WTC11 (cell line): Measurements from ENCODE around the gene STRN. TPM values are rescaled to one million over a fixed set of nuclear protein-coding genes. Genes with fewer than 3 reads are reported as not detected.

Experiments
- ATAC-seq: fragments of 200-7000 bp; cut with Tn5 transposase; 2 replicates; pipeline ENCODE4 v1.10.0; 2021; ENCODE audit warnings: mild to moderate bottlenecking, moderate library complexity
- CTCF ChIA-PET: fragments of 300-600 bp; sonication (Branson Sonifier 250); formaldehyde crosslinking; loops from one replicate; lab custom pipeline; 2021; ENCODE audit warnings: antibody characterized with exemption; lab: Charles Lee
- POLR2A ChIA-PET: fragments of 350-600 bp; sonication (Branson Sonifier 250); formaldehyde crosslinking; loops from one replicate; lab custom pipeline; 2021; ENCODE audit warnings: antibody characterized with exemption; lab: Charles Lee
- DNase-seq: peaks from one replicate; pipeline ENCODE4 v3.0.0; 2021; ENCODE audit warnings: low spot score
- H3K27ac Mint-ChIP-seq: 2 replicates; pipeline ENCODE4 v1.8.0; 2021; ENCODE audit warnings: mixed read lengths
- H3K27me3 Mint-ChIP-seq: 2 replicates; pipeline ENCODE4 v1.8.0; 2021; ENCODE audit warnings: low read depth, mild to moderate bottlenecking, moderate library complexity, mixed read lengths
- H3K36me3 Mint-ChIP-seq: 2 replicates; pipeline ENCODE4 v1.8.0; 2021; ENCODE audit warnings: mixed read lengths
- H3K4me1 Mint-ChIP-seq: 2 replicates; pipeline ENCODE4 v1.8.0; 2022; ENCODE audit warnings: mixed read lengths
- H3K4me3 Mint-ChIP-seq: 2 replicates; pipeline ENCODE4 v1.8.0; 2021; ENCODE audit warnings: mild to moderate bottlenecking, moderate library complexity, mixed read lengths
- H3K9me3 Mint-ChIP-seq: 2 replicates; pipeline ENCODE4 v1.8.0; 2021; ENCODE audit warnings: mixed read lengths
- CREB1 ChIP-seq: sonication (generic); formaldehyde crosslinking; IDR thresholded peaks from 2 replicates; pipeline ENCODE4 v1.8.0; 2023; ENCODE audit warnings: mild to moderate bottlenecking, missing genetic modification reagents
- ELF4 ChIP-seq: sonication (generic); formaldehyde crosslinking; IDR thresholded peaks from 2 replicates; pipeline ENCODE4 v1.8.1; 2022; ENCODE audit warnings: low read depth, mild to moderate bottlenecking, moderate library complexity, missing genetic modification reagents
- ESRRA ChIP-seq: sonication (generic); formaldehyde crosslinking; IDR thresholded peaks from 2 replicates; pipeline ENCODE4 v1.8.1; 2022; ENCODE audit warnings: mild to moderate bottlenecking, missing genetic modification reagents, borderline replicate concordance
- ETV6 ChIP-seq: sonication (generic); formaldehyde crosslinking; IDR thresholded peaks from 2 replicates; pipeline ENCODE4 v1.8.1; 2022; ENCODE audit warnings: mild to moderate bottlenecking, missing genetic modification reagents
- FOXJ3 ChIP-seq: sonication (generic); formaldehyde crosslinking; IDR thresholded peaks from 2 replicates; pipeline ENCODE4 v1.9.0; 2021; ENCODE audit warnings: missing genetic modification reagents, mild to moderate bottlenecking, borderline replicate concordance
- GABPB1 ChIP-seq: sonication (generic); formaldehyde crosslinking; IDR thresholded peaks from 2 replicates; pipeline ENCODE4 v1.8.1; 2023; ENCODE audit warnings: mild to moderate bottlenecking, missing genetic modification reagents
- GRHL2 ChIP-seq: fragments of 250-450 bp; sonication (Bioruptor Pico); IDR thresholded peaks from 2 replicates; pipeline ENCODE4 v1.8.0; 2022; ENCODE audit warnings: mild to moderate bottlenecking, moderate library complexity; ENCODE audit not compliant: insufficient replicate concordance, severe bottlenecking
- HMGA2 ChIP-seq: fragments of 250-450 bp; sonication (Bioruptor Pico); IDR thresholded peaks from 2 replicates; pipeline ENCODE4 v1.4.0; 2021; ENCODE audit warnings: mild to moderate bottlenecking, moderate library complexity
- JAZF1 ChIP-seq: fragments of 250-450 bp; sonication (Bioruptor Pico); IDR thresholded peaks from 2 replicates; pipeline ENCODE4 v1.9.0; 2021; ENCODE audit warnings: moderate library complexity, mild to moderate bottlenecking, inconsistent platforms
- KAT7 ChIP-seq: sonication (generic); formaldehyde crosslinking; IDR thresholded peaks from 2 replicates; pipeline ENCODE4 v1.8.1; 2023; ENCODE audit warnings: missing genetic modification reagents, mild to moderate bottlenecking, borderline replicate concordance
- MXD4 ChIP-seq: fragments of 250-450 bp; sonication (Bioruptor Pico); IDR thresholded peaks from 2 replicates; pipeline ENCODE4 v1.8.0; 2021; ENCODE audit warnings: mild to moderate bottlenecking, moderate library complexity, borderline replicate concordance
- PRRX2 ChIP-seq: fragments of 250-450 bp; sonication (Bioruptor Pico); IDR thresholded peaks from 2 replicates; pipeline ENCODE4 v1.8.0; 2021; ENCODE audit warnings: mild to moderate bottlenecking
- SMAD4 ChIP-seq: sonication (generic); formaldehyde crosslinking; IDR thresholded peaks from 2 replicates; pipeline ENCODE4 v1.8.0; 2022; ENCODE audit warnings: mild to moderate bottlenecking, missing genetic modification reagents
- SOX15 ChIP-seq: fragments of 250-450 bp; sonication (Bioruptor Pico); IDR thresholded peaks from 2 replicates; pipeline ENCODE4 v1.9.0; 2021; ENCODE audit warnings: mild to moderate bottlenecking
- ZNF121 ChIP-seq: sonication (generic); formaldehyde crosslinking; IDR thresholded peaks from 2 replicates; pipeline ENCODE4 v1.8.0; 2023; ENCODE audit warnings: missing genetic modification reagents
- ZNF263 ChIP-seq: sonication (generic); formaldehyde crosslinking; IDR thresholded peaks from 2 replicates; pipeline ENCODE4 v1.8.1; 2022; ENCODE audit warnings: low read depth, mild to moderate bottlenecking, moderate library complexity, missing genetic modification reagents
- ZNF317 ChIP-seq: sonication (generic); formaldehyde crosslinking; IDR thresholded peaks from 2 replicates; pipeline ENCODE4 v1.8.1; 2023; ENCODE audit warnings: low read depth, mild to moderate bottlenecking, moderate library complexity, missing genetic modification reagents, borderline replicate concordance
- total RNA-seq: library from RNA; stranded (reverse); gene quantifications from 3 replicates; pipeline ENCODE4 v1.2.3, GENCODE V29; 2021
- TF ChIP-seq, protein P1 (sequence below): sonication (generic); formaldehyde crosslinking; IDR thresholded peaks from 2 replicates; pipeline ENCODE4 v1.8.0; 2022; ENCODE audit warnings: mild to moderate bottlenecking, missing genetic modification reagents
- TF ChIP-seq, protein P2 (sequence below): sonication (generic); formaldehyde crosslinking; IDR thresholded peaks from 2 replicates; pipeline ENCODE4 v1.8.1; 2023; ENCODE audit warnings: mild to moderate bottlenecking, moderate library complexity, missing genetic modification reagents
- TF ChIP-seq, protein P3 (sequence below): sonication (generic); formaldehyde crosslinking; conservative IDR thresholded peaks from 2 replicates; pipeline ENCODE4 v1.8.1; 2023; ENCODE audit warnings: mild to moderate bottlenecking, low read depth, missing genetic modification reagents, moderate library complexity
- TF ChIP-seq, protein P4 (sequence below): sonication (generic); formaldehyde crosslinking; IDR thresholded peaks from 2 replicates; pipeline ENCODE4 v1.8.1; 2022; ENCODE audit warnings: low read depth, missing genetic modification reagents, borderline replicate concordance
- TF ChIP-seq, protein P5 (sequence below): sonication (generic); formaldehyde crosslinking; IDR thresholded peaks from 2 replicates; pipeline ENCODE4 v1.8.0; 2023; ENCODE audit warnings: missing genetic modification reagents
- TF ChIP-seq, protein P6 (sequence below): sonication (generic); formaldehyde crosslinking; IDR thresholded peaks from 2 replicates; pipeline ENCODE4 v1.8.1; 2023; ENCODE audit warnings: mild to moderate bottlenecking, missing genetic modification reagents, moderate library complexity
- TF ChIP-seq, protein P7 (sequence below): fragments of 250-450 bp; sonication (Bioruptor Pico); IDR thresholded peaks from 2 replicates; pipeline ENCODE4 v2.1.2; 2022; ENCODE audit warnings: mild to moderate bottlenecking, moderate library complexity
- TF ChIP-seq, protein P8 (sequence below): fragments of 250-450 bp; sonication (Bioruptor Pico); IDR thresholded peaks from 2 replicates; pipeline ENCODE4 v1.9.0; 2021; ENCODE audit warnings: moderate library complexity, mild to moderate bottlenecking, inconsistent platforms, borderline replicate concordance
- TF ChIP-seq, protein P9 (sequence below): fragments of 250-450 bp; sonication (Bioruptor Pico); IDR thresholded peaks from 2 replicates; pipeline ENCODE4 v1.9.0; 2021; ENCODE audit warnings: mild to moderate bottlenecking

Gene STRN
- total RNA-seq, 1 experiment from 2014 or later: 34.7 TPM

DNA sequence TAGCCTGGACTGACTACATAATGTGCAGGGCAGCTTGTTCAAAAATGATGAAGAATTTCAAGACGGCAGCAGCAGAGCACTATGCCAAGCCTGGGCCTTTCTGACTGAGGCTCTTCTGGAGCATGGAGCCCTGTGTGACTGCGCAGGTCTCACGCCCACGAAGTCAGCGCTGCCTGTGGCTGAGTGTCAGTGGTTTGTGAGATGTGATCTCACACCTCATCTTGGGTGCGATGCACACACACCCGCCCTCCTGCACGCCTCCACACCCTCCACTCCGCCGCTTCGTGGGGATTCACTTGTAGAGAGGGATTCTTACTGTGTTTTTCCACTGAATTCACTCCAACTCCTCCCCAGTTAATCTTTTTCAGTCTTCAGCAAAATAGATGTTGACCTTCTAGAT, 166.0 kb downstream of the STRN start (continued):
- TF ChIP-seq, protein P1, sequence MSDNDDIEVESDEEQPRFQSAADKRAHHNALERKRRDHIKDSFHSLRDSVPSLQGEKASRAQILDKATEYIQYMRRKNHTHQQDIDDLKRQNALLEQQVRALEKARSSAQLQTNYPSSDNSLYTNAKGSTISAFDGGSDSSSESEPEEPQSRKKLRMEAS: no peak
- TF ChIP-seq, protein P2, sequence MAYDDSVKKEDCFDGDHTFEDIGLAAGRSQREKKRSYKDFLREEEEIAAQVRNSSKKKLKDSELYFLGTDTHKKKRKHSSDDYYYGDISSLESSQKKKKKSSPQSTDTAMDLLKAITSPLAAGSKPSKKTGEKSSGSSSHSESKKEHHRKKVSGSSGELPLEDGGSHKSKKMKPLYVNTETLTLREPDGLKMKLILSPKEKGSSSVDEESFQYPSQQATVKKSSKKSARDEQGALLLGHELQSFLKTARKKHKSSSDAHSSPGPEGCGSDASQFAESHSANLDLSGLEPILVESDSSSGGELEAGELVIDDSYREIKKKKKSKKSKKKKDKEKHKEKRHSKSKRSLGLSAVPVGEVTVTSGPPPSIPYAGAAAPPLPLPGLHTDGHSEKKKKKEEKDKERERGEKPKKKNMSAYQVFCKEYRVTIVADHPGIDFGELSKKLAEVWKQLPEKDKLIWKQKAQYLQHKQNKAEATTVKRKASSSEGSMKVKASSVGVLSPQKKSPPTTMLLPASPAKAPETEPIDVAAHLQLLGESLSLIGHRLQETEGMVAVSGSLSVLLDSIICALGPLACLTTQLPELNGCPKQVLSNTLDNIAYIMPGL (CRISPR knock-in tag): no peak
- TF ChIP-seq, protein P3, sequence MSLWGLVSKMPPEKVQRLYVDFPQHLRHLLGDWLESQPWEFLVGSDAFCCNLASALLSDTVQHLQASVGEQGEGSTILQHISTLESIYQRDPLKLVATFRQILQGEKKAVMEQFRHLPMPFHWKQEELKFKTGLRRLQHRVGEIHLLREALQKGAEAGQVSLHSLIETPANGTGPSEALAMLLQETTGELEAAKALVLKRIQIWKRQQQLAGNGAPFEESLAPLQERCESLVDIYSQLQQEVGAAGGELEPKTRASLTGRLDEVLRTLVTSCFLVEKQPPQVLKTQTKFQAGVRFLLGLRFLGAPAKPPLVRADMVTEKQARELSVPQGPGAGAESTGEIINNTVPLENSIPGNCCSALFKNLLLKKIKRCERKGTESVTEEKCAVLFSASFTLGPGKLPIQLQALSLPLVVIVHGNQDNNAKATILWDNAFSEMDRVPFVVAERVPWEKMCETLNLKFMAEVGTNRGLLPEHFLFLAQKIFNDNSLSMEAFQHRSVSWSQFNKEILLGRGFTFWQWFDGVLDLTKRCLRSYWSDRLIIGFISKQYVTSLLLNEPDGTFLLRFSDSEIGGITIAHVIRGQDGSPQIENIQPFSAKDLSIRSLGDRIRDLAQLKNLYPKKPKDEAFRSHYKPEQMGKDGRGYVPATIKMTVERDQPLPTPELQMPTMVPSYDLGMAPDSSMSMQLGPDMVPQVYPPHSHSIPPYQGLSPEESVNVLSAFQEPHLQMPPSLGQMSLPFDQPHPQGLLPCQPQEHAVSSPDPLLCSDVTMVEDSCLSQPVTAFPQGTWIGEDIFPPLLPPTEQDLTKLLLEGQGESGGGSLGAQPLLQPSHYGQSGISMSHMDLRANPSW (CRISPR knock-in tag): no peak
- no peak for TF ChIP-seq SOX15
- no peak for TF ChIP-seq ZNF263 (CRISPR knock-in tag)
- no peak for TF ChIP-seq MXD4 (CRISPR knock-in tag)
- no peak for TF ChIP-seq JAZF1
- no peak for TF ChIP-seq ELF4 (CRISPR knock-in tag)
- TF ChIP-seq, protein P4, sequence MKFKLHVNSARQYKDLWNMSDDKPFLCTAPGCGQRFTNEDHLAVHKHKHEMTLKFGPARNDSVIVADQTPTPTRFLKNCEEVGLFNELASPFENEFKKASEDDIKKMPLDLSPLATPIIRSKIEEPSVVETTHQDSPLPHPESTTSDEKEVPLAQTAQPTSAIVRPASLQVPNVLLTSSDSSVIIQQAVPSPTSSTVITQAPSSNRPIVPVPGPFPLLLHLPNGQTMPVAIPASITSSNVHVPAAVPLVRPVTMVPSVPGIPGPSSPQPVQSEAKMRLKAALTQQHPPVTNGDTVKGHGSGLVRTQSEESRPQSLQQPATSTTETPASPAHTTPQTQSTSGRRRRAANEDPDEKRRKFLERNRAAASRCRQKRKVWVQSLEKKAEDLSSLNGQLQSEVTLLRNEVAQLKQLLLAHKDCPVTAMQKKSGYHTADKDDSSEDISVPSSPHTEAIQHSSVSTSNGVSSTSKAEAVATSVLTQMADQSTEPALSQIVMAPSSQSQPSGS (CRISPR knock-in tag): no peak
- TF ChIP-seq, protein P5, sequence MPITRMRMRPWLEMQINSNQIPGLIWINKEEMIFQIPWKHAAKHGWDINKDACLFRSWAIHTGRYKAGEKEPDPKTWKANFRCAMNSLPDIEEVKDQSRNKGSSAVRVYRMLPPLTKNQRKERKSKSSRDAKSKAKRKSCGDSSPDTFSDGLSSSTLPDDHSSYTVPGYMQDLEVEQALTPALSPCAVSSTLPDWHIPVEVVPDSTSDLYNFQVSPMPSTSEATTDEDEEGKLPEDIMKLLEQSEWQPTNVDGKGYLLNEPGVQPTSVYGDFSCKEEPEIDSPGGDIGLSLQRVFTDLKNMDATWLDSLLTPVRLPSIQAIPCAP: no peak
- no peak for TF ChIP-seq FOXJ3 (CRISPR knock-in tag)
- TF ChIP-seq ZNF317: no peak

DNA sequence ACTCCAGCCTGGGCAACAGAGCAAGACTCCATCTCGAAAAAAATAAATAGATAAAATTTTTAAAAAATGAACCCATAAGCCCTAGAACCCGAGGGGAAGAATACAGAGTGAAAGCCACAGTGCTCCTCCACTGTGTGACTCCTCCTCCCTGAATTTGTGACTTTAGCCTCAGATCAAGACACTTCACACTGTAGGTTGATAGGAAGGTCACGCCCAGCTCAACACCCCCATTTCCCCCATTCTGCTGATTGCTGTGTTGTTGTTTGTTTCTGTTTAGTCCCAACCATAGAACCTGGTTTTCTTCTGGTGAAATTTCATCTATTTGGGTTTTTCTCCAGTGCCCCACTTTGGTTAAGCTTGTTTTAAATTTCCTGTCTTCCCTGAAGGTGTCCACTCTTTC, 167.6 kb downstream of the STRN start:
- no peak for ATAC-seq
- Mint-ChIP-seq H3K27me3 (no peaks in the 10 kb centered on the region), H3K36me3 (no peaks in the 10 kb centered on the region), H3K4me1 (peaks cover 10% of the 10 kb centered on the region), H3K27ac (no peak overlapping the region), H3K9me3 (peaks cover 4% of the 10 kb centered on the region; the same call in 1 of the 2 replicates), H3K4me3 (no peak overlapping the region)
- DNase-seq: no peak
- ChIA-PET POLR2A (no interaction called here), CTCF (interaction anchor here (1.9 kb wide), 1 partner anchor 13 kb away, joined by 6 read pairs; no protein-coding TSS in a partner anchor)
- TF ChIP-seq, protein P4 (CRISPR knock-in tag): no peak
- TF ChIP-seq GABPB1 (no peak), GRHL2 (CRISPR knock-in tag) (no peak), HMGA2 (CRISPR knock-in tag) (no peak), KAT7 (CRISPR knock-in tag) (no peak), PRRX2 (CRISPR knock-in tag) (no peak), CREB1 (no peak), ESRRA (CRISPR knock-in tag) (no peak), SMAD4 (CRISPR knock-in tag) (no peak), ETV6 (CRISPR knock-in tag) (no peak), ZNF121 (CRISPR knock-in tag) (no peak)
- TF ChIP-seq, protein P6, sequence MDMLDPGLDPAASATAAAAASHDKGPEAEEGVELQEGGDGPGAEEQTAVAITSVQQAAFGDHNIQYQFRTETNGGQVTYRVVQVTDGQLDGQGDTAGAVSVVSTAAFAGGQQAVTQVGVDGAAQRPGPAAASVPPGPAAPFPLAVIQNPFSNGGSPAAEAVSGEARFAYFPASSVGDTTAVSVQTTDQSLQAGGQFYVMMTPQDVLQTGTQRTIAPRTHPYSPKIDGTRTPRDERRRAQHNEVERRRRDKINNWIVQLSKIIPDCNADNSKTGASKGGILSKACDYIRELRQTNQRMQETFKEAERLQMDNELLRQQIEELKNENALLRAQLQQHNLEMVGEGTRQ (CRISPR knock-in tag): no peak
- TF ChIP-seq, protein P7, sequence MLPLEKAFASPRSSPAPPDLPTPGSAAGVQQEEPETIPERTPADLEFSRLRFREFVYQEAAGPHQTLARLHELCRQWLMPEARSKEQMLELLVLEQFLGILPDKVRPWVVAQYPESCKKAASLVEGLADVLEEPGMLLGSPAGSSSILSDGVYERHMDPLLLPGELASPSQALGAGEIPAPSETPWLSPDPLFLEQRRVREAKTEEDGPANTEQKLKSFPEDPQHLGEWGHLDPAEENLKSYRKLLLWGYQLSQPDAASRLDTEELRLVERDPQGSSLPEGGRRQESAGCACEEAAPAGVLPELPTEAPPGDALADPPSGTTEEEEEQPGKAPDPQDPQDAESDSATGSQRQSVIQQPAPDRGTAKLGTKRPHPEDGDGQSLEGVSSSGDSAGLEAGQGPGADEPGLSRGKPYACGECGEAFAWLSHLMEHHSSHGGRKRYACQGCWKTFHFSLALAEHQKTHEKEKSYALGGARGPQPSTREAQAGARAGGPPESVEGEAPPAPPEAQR: no peak
- TF ChIP-seq, protein P8, sequence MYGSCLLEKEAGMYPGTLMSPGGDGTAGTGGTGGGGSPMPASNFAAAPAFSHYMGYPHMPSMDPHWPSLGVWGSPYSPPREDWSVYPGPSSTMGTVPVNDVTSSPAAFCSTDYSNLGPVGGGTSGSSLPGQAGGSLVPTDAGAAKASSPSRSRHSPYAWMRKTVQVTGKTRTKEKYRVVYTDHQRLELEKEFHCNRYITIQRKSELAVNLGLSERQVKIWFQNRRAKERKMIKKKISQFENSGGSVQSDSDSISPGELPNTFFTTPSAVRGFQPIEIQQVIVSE: no peak
- TF ChIP-seq, protein P9, sequence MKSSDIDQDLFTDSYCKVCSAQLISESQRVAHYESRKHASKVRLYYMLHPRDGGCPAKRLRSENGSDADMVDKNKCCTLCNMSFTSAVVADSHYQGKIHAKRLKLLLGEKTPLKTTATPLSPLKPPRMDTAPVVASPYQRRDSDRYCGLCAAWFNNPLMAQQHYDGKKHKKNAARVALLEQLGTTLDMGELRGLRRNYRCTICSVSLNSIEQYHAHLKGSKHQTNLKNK (CRISPR knock-in tag): no peak
